SK-N-MC (cell line): Measurements from ENCODE around the gene BHLHE23.

Source experiments
- DNase-seq: peaks from one replicate; pipeline ENCODE4 v3.0.0-alpha.2; 2011; ENCODE audit warnings: low read depth, low spot score
- H3K27ac ChIP-seq: fragments of 200-600 bp; sonication (generic); 2 replicates; pipeline ENCODE4 v1.5.1; 2016; ENCODE audit warnings: mixed run types
- H3K36me3 ChIP-seq: fragments of 200-600 bp; sonication (generic); 2 replicates; pipeline ENCODE4 v1.6.1; 2017; ENCODE audit warnings: antibody characterized with exemption, low read length, mixed read lengths; ENCODE audit not compliant: insufficient read depth
- H3K4me3 ChIP-seq: fragments of 200-600 bp; sonication (generic); 2 replicates; pipeline ENCODE4 v1.5.1; 2016
- H3K9ac ChIP-seq: fragments of 200-600 bp; sonication (generic); 2 replicates; pipeline ENCODE4 v1.8.0; 2017; ENCODE audit warnings: mixed run types, mixed read lengths; ENCODE audit not compliant: insufficient read length
- H3K9me3 ChIP-seq: fragments of 200-600 bp; sonication (generic); 2 replicates; pipeline ENCODE4 v1.6.1; 2017; ENCODE audit warnings: low read depth, mild to moderate bottlenecking, antibody characterized with exemption, low read length, moderate library complexity, mixed read lengths
- EZH2 ChIP-seq: fragments of 200-600 bp; sonication (generic); IDR thresholded peaks from one replicate; pipeline ENCODE4 v1.6.1; 2017; ENCODE audit warnings: antibody characterized with exemption
- FOXP2 ChIP-seq: optimal IDR thresholded peaks from 2 replicates; pipeline ENCODE3; 2011; ENCODE audit warnings: mild to moderate bottlenecking, moderate library complexity; ENCODE audit not compliant: insufficient read depth; ENCODE audit errors: extremely low read length, control extremely low read depth
- POLR2AphosphoS5 ChIP-seq: IDR thresholded peaks from 2 replicates; pipeline ENCODE4 v1.6.1; 2012; ENCODE audit warnings: mild to moderate bottlenecking, low read depth, low read length, borderline replicate concordance

BHLHE23 gene

GRCh38 chr20:63021356-63022321, 14.9 kb upstream of the BHLHE23 start:
- no peak overlapping the region for H3K9ac ChIP-seq
- TF ChIP-seq EZH2 (no peak), FOXP2 (no peak), POLR2AphosphoS5 (no peak)
- DNase-seq, result no peak
- no peak overlapping the region for H3K27ac ChIP-seq
- H3K36me3 ChIP-seq, result no peaks in the 10 kb centered on the region
- H3K9me3 ChIP-seq, result no peaks in the 10 kb centered on the region
- H3K4me3 ChIP-seq, result no peak overlapping the region

GRCh38 chr20:63020681-63021080, 13.9 kb upstream of the BHLHE23 start:
- no peaks in the 10 kb centered on the region for H3K9me3 ChIP-seq
- TF ChIP-seq EZH2 (no peak), POLR2AphosphoS5 (no peak), FOXP2 (no peak)
- no peak overlapping the region for H3K27ac ChIP-seq
- H3K4me3 ChIP-seq, result no peak overlapping the region
- H3K9ac ChIP-seq, result no peak overlapping the region
- H3K36me3 ChIP-seq, result no peaks in the 10 kb centered on the region
- DNase-seq, result no peak

GRCh38 chr20:63017826-63018411, 11.2 kb upstream of the BHLHE23 start:
- DNase-seq, result no peak

GRCh38 chr20:63017076-63017825, 10.5 kb upstream of the BHLHE23 start:
- H3K36me3 ChIP-seq, result no peaks in the 10 kb centered on the region
- TF ChIP-seq FOXP2, result no peak
- no peak for TF ChIP-seq EZH2
- no peak for TF ChIP-seq POLR2AphosphoS5
- H3K27ac ChIP-seq, result no peak overlapping the region
- H3K9ac ChIP-seq, result no peak overlapping the region
- no peak for DNase-seq
- no peaks in the 10 kb centered on the region for H3K9me3 ChIP-seq
- no peak overlapping the region for H3K4me3 ChIP-seq

More at GRCh38 chr20:63017826-63018411, 11.2 kb upstream of the BHLHE23 start:
- no peak overlapping the region for H3K4me3 ChIP-seq
- H3K27ac ChIP-seq, result no peak overlapping the region
- no peak overlapping the region for H3K9ac ChIP-seq
- no peaks in the 10 kb centered on the region for H3K36me3 ChIP-seq
- no peak for TF ChIP-seq POLR2AphosphoS5
- H3K9me3 ChIP-seq, result no peaks in the 10 kb centered on the region

- H3K27ac ChIP-seq, result no peak overlapping the region
- no peaks in the 10 kb centered on the region for H3K9me3 ChIP-seq
- DNase-seq, result no peak
- H3K9ac ChIP-seq, result no peak overlapping the region
- TF ChIP-seq POLR2AphosphoS5 (no peak), EZH2 (no peak), FOXP2 (no peak)
- H3K36me3 ChIP-seq, result no peaks in the 10 kb centered on the region
- H3K4me3 ChIP-seq, result no peak overlapping the region
Observed at GRCh38 chr20:63016514-63017075, 9.8 kb upstream of the BHLHE23 start.

- TF ChIP-seq EZH2, result no peak
- TF ChIP-seq POLR2AphosphoS5, result no peak
- TF ChIP-seq FOXP2, result no peak
- H3K27ac ChIP-seq, result no peak overlapping the region
- no peak for DNase-seq
- H3K4me3 ChIP-seq, result no peak overlapping the region
- H3K36me3 ChIP-seq, result no peaks in the 10 kb centered on the region
- H3K9me3 ChIP-seq, result no peaks in the 10 kb centered on the region
- no peak overlapping the region for H3K9ac ChIP-seq
Observed at GRCh38 chr20:63015662-63016361, 9.0 kb upstream of the BHLHE23 start.

GRCh38 chr20:63015147-63015661, 8.4 kb upstream of the BHLHE23 start:
- Histone ChIP-seq H3K36me3 (no peaks in the 10 kb centered on the region), H3K27ac (no peak overlapping the region), H3K9ac (no peak overlapping the region), H3K9me3 (no peaks in the 10 kb centered on the region), H3K4me3 (no peak overlapping the region)
- no peak for DNase-seq
- TF ChIP-seq EZH2 (no peak), POLR2AphosphoS5 (no peak), FOXP2 (no peak)
